GM23338 (cell line): ENCODE data around the gene RECQL5. TPM values are rescaled to one million over a fixed set of nuclear protein-coding genes. Genes with fewer than 3 reads are reported as not detected.

Experiments used
- ATAC-seq: fragments of 200-7000 bp; cut with Tn5 transposase; 3 replicates; pipeline ENCODE4 v1.9.1; 2020
- DNase-seq: peaks from one replicate; pipeline ENCODE4 v3.0.0-alpha.2; 2015; ENCODE audit warnings: low spot score
- H2AFZ ChIP-seq: fragments of 200-600 bp; sonication (generic); 2 replicates; pipeline ENCODE4 v1.8.0; 2016; ENCODE audit warnings: antibody characterized with exemption, mild to moderate bottlenecking, moderate library complexity
- H3F3A ChIP-seq: fragments of 200-600 bp; sonication (generic); replicated peaks from 2 replicates; pipeline ENCODE4 v1.8.0; 2017; ENCODE audit warnings: antibody characterized with exemption, mixed run types, low read depth
- H3K27ac ChIP-seq: fragments of 200-600 bp; sonication (generic); 2 replicates; pipeline ENCODE4 v1.6.1; 2016; ENCODE audit warnings: low read depth
- H3K27me3 ChIP-seq: fragments of 200-600 bp; sonication (generic); 2 replicates; pipeline ENCODE4 v1.8.0; 2016; ENCODE audit warnings: mild to moderate bottlenecking, mixed run types, moderate library complexity; ENCODE audit not compliant: insufficient read depth
- H3K36me3 ChIP-seq: fragments of 200-600 bp; sonication (generic); 2 replicates; pipeline ENCODE4 v1.8.0; 2016; ENCODE audit warnings: mild to moderate bottlenecking; ENCODE audit not compliant: insufficient read depth
- H3K4me1 ChIP-seq: fragments of 200-600 bp; sonication (generic); 2 replicates; pipeline ENCODE4 v1.8.0; 2016; ENCODE audit warnings: mild to moderate bottlenecking, moderate library complexity; ENCODE audit not compliant: insufficient read depth
- H3K4me2 ChIP-seq: fragments of 200-600 bp; sonication (generic); 2 replicates; pipeline ENCODE4 v1.7.1; 2017; ENCODE audit warnings: mixed run types
- H3K4me3 ChIP-seq: fragments of 200-600 bp; sonication (generic); 2 replicates; pipeline ENCODE4 v1.6.1; 2016; ENCODE audit warnings: mixed run types
- H3K79me2 ChIP-seq: fragments of 200-600 bp; sonication (generic); replicated peaks from 2 replicates; pipeline ENCODE4 v1.8.0; 2017; ENCODE audit warnings: mild to moderate bottlenecking; ENCODE audit not compliant: insufficient read depth
- H3K9me2 ChIP-seq: fragments of 200-600 bp; sonication (generic); 2 replicates; pipeline ENCODE4 v1.8.0; 2017; ENCODE audit not compliant: insufficient read depth
- H4K20me1 ChIP-seq: fragments of 200-600 bp; sonication (generic); replicated peaks from 2 replicates; pipeline ENCODE4 v1.8.0; 2017; ENCODE audit warnings: mild to moderate bottlenecking; ENCODE audit not compliant: insufficient read depth
- H3K27ac Mint-ChIP-seq: 2 replicates; pipeline ENCODE4 v1.8.0; 2020; ENCODE audit warnings: inconsistent platforms, mild to moderate bottlenecking, moderate library complexity, mixed read lengths
- H3K27me3 Mint-ChIP-seq: 3 replicates; pipeline ENCODE4 v1.8.0; 2022; ENCODE audit warnings: low read depth, mild to moderate bottlenecking, moderate library complexity, mixed read lengths, inconsistent platforms; ENCODE audit not compliant: insufficient read depth, poor library complexity
- H3K36me3 Mint-ChIP-seq: 3 replicates; pipeline ENCODE4 v1.8.0; 2021; ENCODE audit warnings: low read depth, mild to moderate bottlenecking, inconsistent platforms, moderate library complexity, mixed read lengths
- H3K4me1 Mint-ChIP-seq: 3 replicates; pipeline ENCODE4 v1.8.0; 2020; ENCODE audit warnings: mild to moderate bottlenecking, inconsistent platforms, mixed read lengths
- H3K4me3 Mint-ChIP-seq: 3 replicates; pipeline ENCODE4 v1.8.0; 2021; ENCODE audit warnings: moderate library complexity, mild to moderate bottlenecking, inconsistent platforms, mixed read lengths
- H3K9me3 Mint-ChIP-seq: 3 replicates; pipeline ENCODE4 v1.8.0; 2020; ENCODE audit warnings: moderate library complexity, mild to moderate bottlenecking, inconsistent platforms, mixed read lengths
- CREB1 ChIP-seq: fragments of 250-450 bp; sonication (Bioruptor Pico); IDR thresholded peaks from 2 replicates; pipeline ENCODE4 v1.5.0; 2020; ENCODE audit warnings: low read depth, mild to moderate bottlenecking, moderate library complexity
- EZH2 ChIP-seq: fragments of 200-600 bp; sonication (generic); IDR thresholded peaks from one replicate; pipeline ENCODE4 v1.8.0; 2017; ENCODE audit warnings: antibody characterized with exemption, mild to moderate bottlenecking, low read depth; ENCODE audit not compliant: unreplicated experiment
- JUNB ChIP-seq: IDR thresholded peaks from one replicate; pipeline ENCODE4 v1.6.1; 2016; ENCODE audit warnings: antibody characterized with exemption; ENCODE audit not compliant: unreplicated experiment
- NANOG ChIP-seq: IDR thresholded peaks from 2 replicates; pipeline ENCODE4 v1.6.1; 2016; ENCODE audit warnings: antibody characterized with exemption, borderline replicate concordance
- STAT1 ChIP-seq: IDR thresholded peaks from one replicate; pipeline ENCODE4 v1.6.1; 2016; ENCODE audit warnings: antibody characterized with exemption; ENCODE audit not compliant: unreplicated experiment
- ZNF331 ChIP-seq: fragments of 250-450 bp; sonication (Bioruptor Pico); IDR thresholded peaks from 2 replicates; pipeline ENCODE4 v1.5.0; 2020; ENCODE audit warnings: low read depth, mild to moderate bottlenecking, moderate library complexity
- polyA plus RNA-seq: library from polyadenylated mRNA; unstranded; fragments of >200 nt; fragmentation: Nextera tagmentation; extraction: Ambion mirVana; gene quantifications from 2 replicates; pipeline ENCODE4 v1.2.1, GENCODE V29; 2016
- total RNA-seq: library from RNA; depleted of rRNA; stranded (reverse); fragments of >200 nt; shearing (Covaris generic); gene quantifications from 2 replicates; pipeline ENCODE4 v1.2.3, GENCODE V29; 2014
- TF ChIP-seq, protein P1 (sequence below): fragments of 250-450 bp; sonication (Bioruptor Pico); IDR thresholded peaks from 2 replicates; pipeline ENCODE4 v1.5.0; 2020; ENCODE audit warnings: mild to moderate bottlenecking, moderate library complexity

Gene RECQL5
- total and polyA plus RNA-seq, 2 experiments from 2014 or later = 20.0 to 23.3 TPM

DNA sequence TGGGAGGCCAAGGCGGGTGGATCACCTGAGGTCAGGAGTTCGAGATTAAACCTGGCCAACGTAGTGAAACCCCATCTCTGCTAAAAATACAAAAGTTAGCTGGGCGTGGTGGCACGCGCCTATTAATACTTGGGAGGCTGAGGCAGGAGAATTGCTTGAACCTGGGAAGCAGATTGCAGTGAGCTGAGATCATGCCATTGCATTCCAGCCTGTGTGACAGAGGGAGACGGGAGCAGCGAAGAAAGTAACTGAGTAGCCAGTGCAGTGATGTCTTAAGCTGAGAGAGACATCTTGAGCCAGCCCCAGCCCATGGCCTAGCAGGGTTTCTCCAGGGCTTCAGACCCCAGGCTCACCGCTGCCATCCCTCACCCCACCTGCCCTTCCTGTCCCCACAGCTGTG, 43.6 kb downstream of the RECQL5 start:
- Mint-ChIP-seq H3K9me3 (no peaks in the 10 kb centered on the region; the same call in 2 of the 3 replicates), H3K27me3 (peaks cover 27% of the 10 kb centered on the region), H3K4me3 (no peak overlapping the region), H3K27ac (no peak overlapping the region), H3K4me1 (peaks cover 3% of the 10 kb centered on the region; the same call in 1 of the 3 replicates), H3K36me3 (no peaks in the 10 kb centered on the region)
- Histone ChIP-seq H3K9me2 (no peaks in the 10 kb centered on the region), H3K27ac (no peak overlapping the region), H3F3A (no peaks in the 10 kb centered on the region), H2AFZ (no peak overlapping the region), H3K4me1 (no peaks in the 10 kb centered on the region), H3K27me3 (no peaks in the 10 kb centered on the region), H3K79me2 (no peaks in the 10 kb centered on the region), H4K20me1 (no peaks in the 10 kb centered on the region), H3K4me2 (no peak overlapping the region), H3K4me3 (no peak overlapping the region), H3K36me3 (no peaks in the 10 kb centered on the region; the same call in 1 of the 2 replicates)
- DNase-seq (no peak), ATAC-seq (no peak)
- TF ChIP-seq, protein P1, sequence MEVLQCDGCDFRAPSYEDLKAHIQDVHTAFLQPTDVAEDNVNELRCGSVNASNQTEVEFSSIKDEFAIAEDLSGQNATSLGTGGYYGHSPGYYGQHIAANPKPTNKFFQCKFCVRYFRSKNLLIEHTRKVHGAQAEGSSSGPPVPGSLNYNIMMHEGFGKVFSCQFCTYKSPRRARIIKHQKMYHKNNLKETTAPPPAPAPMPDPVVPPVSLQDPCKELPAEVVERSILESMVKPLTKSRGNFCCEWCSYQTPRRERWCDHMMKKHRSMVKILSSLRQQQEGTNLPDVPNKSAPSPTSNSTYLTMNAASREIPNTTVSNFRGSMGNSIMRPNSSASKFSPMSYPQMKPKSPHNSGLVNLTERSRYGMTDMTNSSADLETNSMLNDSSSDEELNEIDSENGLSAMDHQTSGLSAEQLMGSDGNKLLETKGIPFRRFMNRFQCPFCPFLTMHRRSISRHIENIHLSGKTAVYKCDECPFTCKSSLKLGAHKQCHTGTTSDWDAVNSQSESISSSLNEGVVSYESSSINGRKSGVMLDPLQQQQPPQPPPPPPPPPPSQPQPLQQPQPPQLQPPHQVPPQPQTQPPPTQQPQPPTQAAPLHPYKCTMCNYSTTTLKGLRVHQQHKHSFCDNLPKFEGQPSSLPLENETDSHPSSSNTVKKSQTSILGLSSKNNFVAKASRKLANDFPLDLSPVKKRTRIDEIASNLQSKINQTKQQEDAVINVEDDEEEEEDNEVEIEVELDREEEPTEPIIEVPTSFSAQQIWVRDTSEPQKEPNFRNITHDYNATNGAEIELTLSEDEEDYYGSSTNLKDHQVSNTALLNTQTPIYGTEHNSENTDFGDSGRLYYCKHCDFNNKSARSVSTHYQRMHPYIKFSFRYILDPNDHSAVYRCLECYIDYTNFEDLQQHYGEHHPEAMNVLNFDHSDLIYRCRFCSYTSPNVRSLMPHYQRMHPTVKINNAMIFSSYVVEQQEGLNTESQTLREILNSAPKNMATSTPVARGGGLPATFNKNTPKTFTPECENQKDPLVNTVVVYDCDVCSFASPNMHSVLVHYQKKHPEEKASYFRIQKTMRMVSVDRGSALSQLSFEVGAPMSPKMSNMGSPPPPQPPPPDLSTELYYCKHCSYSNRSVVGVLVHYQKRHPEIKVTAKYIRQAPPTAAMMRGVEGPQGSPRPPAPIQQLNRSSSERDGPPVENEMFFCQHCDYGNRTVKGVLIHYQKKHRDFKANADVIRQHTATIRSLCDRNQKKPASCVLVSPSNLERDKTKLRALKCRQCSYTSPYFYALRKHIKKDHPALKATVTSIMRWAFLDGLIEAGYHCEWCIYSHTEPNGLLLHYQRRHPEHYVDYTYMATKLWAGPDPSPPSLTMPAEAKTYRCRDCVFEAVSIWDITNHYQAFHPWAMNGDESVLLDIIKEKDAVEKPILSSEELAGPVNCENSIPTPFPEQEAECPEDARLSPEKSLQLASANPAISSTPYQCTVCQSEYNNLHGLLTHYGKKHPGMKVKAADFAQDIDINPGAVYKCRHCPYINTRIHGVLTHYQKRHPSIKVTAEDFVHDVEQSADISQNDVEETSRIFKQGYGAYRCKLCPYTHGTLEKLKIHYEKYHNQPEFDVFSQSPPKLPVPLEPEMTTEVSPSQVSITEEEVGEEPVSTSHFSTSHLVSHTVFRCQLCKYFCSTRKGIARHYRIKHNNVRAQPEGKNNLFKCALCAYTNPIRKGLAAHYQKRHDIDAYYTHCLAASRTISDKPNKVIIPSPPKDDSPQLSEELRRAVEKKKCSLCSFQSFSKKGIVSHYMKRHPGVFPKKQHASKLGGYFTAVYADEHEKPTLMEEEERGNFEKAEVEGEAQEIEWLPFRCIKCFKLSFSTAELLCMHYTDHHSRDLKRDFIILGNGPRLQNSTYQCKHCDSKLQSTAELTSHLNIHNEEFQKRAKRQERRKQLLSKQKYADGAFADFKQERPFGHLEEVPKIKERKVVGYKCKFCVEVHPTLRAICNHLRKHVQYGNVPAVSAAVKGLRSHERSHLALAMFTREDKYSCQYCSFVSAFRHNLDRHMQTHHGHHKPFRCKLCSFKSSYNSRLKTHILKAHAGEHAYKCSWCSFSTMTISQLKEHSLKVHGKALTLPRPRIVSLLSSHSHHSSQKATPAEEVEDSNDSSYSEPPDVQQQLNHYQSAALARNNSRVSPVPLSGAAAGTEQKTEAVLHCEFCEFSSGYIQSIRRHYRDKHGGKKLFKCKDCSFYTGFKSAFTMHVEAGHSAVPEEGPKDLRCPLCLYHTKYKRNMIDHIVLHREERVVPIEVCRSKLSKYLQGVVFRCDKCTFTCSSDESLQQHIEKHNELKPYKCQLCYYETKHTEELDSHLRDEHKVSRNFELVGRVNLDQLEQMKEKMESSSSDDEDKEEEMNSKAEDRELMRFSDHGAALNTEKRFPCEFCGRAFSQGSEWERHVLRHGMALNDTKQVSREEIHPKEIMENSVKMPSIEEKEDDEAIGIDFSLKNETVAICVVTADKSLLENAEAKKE (CRISPR knock-in tag) = no peak

DNA sequence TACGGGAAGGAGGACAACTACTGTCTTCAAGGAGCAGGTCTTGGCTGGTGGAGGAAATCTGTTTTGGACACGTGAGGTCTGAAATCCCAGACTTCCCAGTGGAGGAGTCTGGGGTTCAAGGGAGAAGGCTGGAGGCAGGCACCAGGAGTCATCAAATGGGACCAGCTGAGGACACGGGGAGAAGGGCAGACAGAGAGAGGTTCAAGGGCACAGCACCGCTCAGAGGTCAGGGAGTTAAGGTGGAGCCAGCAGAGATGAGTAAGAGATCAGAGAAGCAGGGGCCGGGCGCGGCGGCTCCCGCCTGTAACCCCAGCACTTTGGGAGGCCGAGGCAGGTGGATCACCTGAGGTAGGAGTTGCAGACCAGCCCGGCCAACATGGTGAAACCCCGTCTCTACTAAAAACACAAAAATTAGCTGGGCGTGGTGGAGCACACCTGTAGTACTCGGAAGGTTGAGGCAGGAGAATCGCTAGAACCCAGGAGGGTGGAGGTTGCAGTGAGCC, 44.1 kb downstream of the RECQL5 start:
- Histone ChIP-seq H3K4me3 (no peak overlapping the region), H3K27me3 (no peaks in the 10 kb centered on the region), H3K9me2 (no peaks in the 10 kb centered on the region), H2AFZ (no peak overlapping the region), H3K4me1 (no peaks in the 10 kb centered on the region), H3K4me2 (no peak overlapping the region), H3F3A (no peaks in the 10 kb centered on the region), H3K79me2 (no peaks in the 10 kb centered on the region), H3K27ac (no peak overlapping the region), H3K36me3 (no peaks in the 10 kb centered on the region; the same call in 1 of the 2 replicates), H4K20me1 (no peaks in the 10 kb centered on the region)
- Mint-ChIP-seq H3K36me3 (no peaks in the 10 kb centered on the region), H3K4me3 (no peak overlapping the region), H3K4me1 (peaks cover 3% of the 10 kb centered on the region; the same call in 1 of the 3 replicates), H3K9me3 (no peaks in the 10 kb centered on the region; the same call in 2 of the 3 replicates), H3K27ac (no peak overlapping the region), H3K27me3 (peaks cover 27% of the 10 kb centered on the region)
- DNase-seq (no peak), ATAC-seq (no peak)
- TF ChIP-seq STAT1 = no peak
- no peak for TF ChIP-seq EZH2
- TF ChIP-seq ZNF331 (CRISPR knock-in tag) = no peak
- no peak for TF ChIP-seq CREB1 (CRISPR knock-in tag)
- no peak for TF ChIP-seq NANOG
- no peak for TF ChIP-seq JUNB
